Activated naive CD4-positive, alpha-beta T cell (primary cell): ENCODE data around the gene GABRR2.

Experiments
- DNase-seq, 4 experiments: peaks; one replicate each; lab custom pipeline; 2025; lab: John Stamatoyannopoulos, UW

The GABRR2 gene

DNA sequence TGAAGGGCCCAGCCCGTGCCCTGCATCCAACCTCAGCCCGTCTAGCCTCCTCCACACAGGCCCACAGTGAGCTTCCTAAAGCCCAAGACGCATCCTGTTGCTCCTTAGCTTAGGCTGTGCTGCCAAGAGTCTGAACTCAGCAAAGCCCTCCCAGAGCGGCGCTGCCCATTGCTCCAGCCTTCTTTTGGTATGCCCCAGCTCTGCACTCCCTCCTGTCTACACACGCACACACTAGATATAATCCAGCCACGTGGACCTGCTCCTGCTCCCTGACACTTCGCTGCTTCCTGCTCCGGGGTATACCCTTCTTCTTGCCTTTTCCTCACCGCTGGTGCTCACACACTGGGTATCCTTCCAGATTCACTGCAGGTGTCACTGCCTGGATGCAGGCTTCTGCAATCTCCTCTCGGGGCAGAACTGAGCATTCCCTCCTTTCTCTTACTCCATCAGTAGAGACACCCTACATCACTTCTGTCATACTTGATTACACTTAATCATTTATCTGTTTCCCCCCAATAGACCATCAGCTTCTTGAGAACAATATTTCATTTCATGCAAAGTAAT lies 23.8 kb downstream of the GABRR2 start:
- no peak for DNase-seq

DNA sequence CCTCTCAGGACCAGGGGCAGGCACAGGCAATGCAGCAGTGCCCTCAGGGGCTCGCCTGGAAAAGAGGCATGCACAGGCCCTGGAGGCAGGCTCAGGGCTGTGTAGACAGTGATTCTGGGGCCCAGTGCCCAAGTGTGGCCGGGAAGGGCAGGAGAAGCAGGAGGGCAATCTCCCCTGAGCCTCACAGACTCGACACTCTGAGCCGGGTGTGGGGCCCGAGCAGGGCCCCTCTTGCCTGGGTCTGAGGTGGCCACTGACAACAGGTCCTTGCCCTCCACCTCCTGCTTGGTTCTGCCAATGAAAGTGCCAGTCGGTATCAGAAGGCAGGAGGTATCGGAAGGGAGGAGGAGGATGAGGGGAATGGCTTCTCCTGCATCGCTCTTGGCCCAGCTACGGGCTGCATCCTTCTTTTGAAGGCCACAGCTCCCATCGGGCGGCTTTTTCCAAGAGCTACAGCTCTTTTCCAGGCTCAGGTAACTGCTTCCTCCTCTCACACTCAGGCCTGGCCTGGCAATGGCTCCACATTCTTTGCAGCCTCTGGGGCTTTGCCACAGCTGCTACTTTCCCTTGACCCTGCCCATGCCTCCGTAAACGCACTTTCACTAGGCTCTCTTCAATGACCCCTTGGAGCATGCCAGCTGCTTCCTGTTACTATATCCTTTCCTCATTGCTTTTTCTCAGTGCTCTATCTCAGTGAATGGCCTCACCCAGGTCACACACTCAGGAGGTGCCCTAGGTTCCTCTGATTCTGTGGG lies 24.5 kb downstream of the GABRR2 start:
- no peak for DNase-seq

DNA sequence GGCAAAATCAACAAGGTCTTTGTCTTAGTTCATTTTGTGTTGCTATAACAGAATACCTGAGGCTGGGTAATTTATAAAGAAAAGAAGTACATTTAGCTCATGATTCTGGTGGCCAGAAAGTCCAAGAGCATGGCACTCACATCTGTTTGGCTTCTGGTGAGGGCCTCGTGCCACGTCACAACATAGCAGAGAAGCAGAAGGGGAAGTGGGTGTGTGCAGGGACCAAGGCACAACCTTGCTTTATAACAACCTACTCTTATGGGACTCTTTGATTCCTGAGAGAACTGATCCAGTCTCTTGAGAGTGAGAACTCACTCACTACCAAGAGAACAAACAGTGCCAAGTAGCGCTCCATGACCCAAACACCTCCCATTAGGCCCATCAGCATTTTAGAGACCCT lies 25.4 kb downstream of the GABRR2 start:
- no peak for DNase-seq

DNA sequence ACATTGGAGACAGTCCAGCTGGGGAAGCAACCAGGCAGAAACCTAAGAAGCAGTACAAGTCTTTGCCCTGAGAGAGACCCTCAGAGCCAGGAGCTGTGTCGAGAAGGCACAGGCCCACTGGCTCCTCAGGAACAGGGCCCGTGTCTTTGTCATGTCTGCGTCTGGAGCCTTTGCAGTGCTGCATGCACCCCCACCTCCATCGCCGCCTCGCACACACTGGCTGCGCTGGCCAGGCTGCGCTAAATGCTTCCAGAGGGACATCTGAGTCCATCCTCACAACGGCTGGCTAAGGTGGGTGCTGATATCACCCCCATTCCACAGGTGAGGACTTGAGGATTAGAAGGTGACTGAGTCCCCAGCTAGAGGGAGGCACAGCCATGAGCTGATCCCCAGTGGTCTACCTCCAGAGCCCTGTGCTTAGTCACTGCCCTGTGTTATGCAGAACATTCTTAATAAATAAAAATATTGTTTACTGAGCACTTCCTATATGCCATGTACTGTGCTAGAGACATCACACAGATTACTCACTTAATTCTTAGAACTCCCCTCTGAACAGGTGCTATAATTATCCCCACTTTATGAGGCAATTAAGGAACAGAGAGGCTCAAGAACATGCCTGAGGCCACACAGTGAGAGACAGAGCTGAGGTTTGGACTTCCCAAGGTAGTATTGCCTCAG lies 27.6 kb downstream of the GABRR2 start:
- DNase-seq = no peak

DNA sequence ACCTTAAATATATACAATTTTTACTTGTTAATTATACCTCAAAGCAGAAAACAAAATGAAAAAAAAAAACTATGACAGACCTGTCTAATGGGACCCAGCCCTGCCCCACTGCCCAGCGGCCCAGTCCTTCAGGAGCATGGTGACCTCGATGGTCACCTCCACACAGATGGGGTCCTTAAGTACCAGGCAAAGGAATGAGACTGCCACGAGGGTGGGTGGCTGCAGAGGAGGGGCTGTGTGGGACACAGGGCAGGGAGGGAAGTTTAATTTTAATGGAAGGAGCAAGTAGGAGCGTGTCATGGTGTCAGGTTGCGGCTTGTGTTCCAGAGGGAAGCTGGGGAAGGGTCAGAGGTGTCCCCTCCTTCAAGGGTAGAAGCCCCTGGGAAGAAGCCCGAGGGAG lies 28.6 kb downstream of the GABRR2 start:
- no peak for DNase-seq

DNA sequence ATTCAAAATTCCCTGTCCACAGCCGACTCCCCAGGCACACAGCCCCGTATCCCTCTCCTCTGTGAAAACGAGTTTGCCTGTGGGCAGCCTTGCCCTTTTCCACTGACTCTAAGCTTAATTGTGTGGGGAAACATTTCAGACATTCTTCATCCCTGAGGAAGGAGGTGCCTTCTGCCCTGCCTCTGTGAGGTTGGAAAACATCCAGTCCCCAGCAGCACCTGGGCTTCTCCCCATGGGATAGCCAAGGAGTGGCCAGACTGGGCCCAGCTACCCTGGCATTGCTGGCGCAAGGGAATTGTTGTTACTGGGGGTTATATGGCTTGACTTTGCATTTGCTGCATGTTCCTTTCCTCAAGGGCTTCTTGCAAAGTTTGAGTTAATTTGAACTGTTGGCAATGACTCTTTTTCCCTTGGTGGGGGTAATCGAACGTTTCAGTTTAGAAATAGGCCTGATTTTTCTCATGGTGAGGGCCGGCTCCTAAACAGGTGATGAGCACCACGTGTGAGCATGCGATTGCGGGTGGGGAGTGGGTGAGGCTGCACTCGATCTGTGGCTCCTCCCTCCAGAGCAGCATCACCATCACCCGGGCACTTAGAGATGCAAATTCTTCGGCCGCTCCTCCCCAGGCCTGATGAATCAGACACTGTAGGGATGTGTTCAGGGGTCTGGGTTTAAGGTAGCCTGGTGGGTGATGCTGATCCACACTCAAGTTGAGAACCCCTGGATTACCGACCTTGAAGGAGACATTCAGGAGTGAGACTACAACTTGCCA lies 29.9 kb downstream of the GABRR2 start:
- DNase-seq = no peak

DNA sequence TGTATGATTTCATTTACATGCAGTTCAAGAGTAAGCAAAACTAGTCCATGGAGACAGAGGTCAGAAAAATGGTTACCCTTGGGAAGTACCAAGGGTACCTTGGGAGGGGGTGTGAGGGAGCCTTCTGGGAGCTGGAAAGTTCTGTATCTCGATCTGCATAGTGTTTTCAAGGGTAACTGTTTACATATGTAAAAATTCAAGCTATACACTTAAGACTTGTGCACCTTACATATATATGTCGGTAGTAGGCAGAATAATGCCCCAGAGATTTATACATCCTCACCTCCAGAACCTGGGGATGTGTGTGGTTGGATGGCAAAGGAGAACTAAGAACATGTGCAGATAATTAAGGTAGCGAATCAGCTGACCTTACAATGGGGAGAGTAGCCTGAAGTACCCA lies 31.0 kb downstream of the GABRR2 start:
- no peak for DNase-seq

DNA sequence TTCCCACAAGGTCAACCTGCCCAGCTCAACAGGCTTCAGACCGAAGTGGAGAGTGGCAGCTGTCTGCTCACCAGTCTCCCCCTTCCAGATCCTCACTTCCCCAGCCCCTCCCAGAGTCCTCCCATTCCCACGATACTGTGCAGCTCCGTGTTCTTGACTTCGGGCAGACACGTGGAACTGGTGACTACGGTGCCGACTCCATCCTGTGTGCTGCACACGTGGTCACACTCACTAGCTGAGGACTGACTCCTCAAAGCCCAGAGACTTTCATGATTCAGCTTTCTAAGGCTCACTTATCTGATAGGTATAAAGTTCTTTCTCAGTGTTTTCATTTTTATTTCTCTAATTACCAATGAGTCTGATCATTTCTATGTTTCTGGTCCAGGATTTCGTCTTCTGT lies 32.4 kb downstream of the GABRR2 start:
- no peak for DNase-seq

DNA sequence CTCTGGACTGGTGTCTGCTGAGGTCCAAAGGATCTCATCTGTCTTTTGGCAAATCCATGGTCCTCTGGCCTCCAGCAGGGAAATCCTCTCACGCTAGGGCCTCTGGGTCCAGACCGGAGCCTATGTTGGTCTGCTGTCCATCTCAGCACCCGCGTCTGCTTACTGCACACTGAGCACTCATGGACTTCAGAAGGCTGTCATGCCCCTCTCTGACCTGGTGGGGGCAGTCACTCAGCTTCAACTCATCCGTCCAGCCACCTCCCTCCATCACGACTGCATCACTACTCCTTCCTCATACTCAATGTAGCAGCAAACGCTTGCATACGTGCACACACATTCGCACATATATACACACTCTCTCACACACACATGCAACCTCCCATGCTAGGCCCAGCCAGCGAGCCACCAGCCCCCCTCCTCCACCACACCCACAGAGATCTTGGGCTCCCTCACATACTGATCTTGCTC lies 33.3 kb downstream of the GABRR2 start:
- no peak for DNase-seq

DNA sequence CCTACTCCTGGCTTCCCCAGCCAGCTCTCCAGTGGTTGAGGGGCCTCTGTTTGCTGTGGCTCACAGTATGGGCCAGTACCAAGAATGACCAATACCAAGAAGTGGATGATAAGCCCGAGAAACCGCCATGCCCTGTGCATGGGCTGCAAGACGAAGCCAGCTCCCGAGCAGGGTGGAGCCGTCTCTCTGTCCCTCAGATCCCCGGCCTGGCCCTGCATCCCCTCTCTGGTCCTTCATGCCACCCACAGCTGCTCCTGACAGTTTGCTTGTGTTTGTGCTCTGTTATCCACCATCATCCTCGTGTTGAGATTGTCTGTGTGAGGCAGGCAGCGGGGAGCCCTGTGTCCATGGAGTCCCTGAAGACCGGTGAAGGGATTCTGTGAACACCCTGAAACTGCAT lies 36.1 kb downstream of the GABRR2 start:
- DNase-seq = no peak

DNA sequence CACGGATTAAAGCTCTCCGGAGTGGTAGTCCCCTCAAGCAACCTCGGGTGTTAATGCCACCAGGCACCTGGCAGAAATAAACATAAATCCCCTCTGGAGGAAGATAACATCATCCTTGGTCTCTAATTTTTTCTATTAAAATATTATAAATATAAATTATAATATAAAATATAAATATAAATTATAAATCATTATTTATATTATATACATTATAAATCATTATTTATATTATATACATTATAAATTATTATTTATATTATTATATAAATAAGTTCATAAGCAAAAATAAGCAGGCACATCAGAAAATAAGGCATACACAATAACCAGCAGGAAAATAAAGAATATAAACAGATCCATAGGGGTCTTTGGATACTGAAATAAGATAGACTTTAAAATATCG lies 39.2 kb downstream of the GABRR2 start:
- DNase-seq = no peak

DNA sequence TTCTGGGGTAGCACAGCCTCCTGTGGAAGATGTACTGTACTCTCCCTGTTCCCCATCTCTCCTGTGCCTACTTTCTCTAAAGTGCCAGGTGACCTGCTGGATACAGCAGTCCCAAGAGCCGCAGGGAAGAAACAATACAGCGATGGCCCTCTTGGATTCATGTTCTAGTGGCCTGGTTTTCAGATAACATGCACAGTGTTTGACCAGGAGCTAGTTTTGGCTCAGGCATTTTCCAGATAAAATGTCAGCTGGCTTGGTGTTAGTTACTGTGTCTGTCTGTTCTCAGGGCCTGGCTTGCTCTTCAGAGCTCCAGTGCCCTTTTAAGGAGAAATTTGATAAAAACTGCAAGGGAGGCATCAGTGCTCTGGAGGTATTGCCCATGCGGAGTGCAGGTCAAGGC lies 41.3 kb downstream of the GABRR2 start:
- DNase-seq = no peak

DNA sequence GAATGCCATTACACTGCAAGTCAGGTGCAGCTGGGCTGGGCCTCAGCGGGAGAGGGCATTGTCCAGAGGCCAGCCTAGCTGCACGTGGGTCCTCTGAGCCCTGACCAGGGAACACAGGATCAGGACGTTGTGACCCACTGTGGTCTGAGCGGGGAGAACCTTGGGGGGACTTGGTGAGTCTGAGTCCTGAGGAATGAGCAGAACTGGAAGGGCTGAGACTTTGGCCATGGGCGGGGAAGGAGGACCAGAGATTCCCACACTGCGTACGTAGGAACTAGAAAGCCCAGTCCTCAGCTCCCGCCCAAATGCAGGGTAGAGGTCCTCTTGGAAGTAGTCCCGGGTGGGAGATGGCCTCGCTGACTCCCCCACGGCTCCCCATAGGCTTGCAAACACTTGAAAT lies 42.5 kb downstream of the GABRR2 start:
- DNase-seq = no peak

DNA sequence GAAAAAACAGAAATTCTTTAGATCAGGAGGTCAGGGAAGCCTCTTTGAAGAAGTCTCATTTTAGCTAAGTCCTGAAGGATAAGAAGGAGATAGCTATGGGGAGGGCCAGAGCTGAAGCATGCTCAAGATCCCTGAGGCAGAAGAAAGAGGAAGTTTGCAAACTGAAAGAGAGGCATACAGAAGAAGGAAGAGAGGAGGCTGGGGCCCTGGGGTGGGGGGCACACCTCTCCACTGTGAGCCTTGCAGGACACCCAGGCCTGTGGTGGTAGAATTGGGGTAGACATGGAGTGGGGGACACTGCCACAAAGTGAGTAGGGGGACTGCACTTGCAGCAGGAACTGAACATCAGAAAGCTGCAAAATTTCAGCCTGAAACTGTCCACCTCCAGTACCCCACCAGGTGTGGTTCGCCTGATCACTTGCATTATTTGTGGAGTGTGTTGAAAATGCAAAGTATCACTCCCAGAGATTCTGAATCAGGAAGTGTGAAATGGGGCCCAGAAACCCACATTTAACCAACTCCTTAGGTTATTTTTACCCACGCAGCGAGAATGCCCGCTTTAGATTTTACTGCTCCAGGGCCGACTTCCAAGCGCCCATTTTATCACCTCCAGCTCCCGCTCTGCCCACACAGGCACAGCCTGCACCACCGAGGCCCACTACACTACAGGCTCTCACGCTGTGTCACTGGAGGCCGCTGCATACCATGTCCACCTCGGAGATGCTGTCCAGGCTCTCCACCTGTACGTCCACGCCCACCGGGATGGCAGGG lies 44.0 kb downstream of the GABRR2 start:
- DNase-seq = no peak

DNA sequence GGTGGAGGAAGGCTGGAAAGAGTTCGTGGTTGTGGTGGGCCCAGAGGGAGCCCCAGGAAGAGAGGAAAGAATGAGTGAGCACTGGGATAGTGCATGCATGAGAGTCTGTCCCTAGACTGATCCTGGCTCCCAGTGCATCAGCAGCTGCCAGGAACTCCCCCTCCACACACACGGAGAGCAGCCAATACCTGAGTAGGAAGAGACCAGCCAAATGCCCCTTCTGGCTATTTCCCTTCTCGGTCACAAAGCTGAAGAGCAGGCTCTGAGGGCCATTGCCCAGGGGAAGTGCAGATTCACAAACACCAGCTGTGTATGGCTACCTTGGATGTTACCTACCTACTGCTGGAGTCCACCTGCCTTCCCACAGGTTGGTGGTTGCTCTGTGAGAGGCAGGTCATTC lies 45.1 kb downstream of the GABRR2 start:
- no peak for DNase-seq

DNA sequence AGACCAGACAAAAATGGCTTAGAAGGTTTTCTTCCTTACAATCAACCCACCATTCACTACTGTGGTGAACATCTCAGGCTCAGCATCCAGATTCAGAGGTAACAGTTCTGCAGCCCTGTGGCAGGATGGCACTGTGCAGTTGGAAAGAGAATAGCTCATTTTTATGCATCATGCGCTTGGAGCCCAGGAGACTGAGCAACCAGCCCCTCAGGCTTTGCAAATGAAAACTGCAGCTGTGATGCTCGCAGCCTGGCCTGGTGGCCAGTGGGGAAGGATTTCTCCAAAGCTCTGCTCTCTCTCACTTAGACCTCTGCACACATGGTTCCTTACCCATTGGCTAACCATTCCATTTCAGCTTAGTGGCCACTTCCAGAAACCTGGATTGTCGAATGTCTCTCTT lies 45.8 kb downstream of the GABRR2 start:
- no peak for DNase-seq

DNA sequence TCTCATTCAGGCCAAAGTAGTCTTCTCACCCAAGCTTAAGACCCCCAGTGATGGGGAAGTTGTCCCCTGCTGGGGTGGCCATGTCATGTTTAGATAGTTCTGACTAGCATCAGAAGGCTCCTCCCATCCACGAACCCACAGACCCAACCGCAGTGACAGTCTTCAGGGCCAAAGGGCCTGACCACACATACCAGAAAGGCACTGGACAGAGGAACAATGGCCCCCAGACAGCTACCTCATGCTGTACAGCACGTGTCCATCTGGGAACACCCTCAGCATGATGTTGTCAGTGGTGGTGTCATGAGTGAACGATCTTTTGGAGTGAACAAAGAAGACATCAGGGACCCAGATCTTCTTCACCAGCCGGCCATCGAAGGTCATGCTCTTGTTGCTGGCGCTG lies 46.3 kb downstream of the GABRR2 start:
- DNase-seq = no peak

DNA sequence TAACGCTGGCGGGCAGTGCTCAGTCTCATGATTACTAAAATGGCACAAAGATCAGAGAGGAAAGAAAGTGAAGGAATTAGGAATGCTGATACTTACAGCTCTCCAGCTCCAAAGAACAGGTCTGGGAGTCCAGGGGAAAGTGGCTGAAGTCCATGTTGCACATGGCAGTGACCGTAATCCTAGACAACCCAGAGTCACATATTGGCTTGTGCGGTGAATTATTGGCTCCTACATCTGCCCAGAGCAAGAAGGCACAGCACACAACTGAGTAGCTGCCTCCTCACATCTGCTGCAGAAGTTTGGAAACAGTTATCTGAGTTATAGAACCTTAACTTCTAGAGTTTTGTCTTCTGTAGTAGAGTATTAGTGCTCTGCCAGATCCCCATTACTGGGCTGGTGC lies 47.2 kb downstream of the GABRR2 start:
- DNase-seq = no peak

DNA sequence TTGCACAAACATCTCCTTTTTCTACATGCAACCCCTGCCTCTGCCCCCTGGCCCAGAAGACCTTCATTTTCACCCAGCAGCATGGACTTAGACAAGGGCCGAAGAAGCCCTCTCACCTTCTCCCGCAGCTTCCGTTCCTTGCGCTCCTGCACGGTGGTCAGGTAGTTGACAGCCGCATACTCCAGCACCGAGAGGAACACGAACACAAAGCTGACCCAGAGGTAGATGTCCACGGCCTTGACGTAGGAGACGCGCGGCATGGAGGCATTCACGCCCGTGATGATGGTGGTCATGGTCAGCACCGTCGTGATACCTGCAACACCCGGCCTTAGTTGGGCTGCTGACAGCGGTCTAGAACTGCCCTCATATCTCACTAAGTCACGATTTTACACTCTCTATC lies 50.8 kb downstream of the GABRR2 start:
- DNase-seq = no peak

DNA sequence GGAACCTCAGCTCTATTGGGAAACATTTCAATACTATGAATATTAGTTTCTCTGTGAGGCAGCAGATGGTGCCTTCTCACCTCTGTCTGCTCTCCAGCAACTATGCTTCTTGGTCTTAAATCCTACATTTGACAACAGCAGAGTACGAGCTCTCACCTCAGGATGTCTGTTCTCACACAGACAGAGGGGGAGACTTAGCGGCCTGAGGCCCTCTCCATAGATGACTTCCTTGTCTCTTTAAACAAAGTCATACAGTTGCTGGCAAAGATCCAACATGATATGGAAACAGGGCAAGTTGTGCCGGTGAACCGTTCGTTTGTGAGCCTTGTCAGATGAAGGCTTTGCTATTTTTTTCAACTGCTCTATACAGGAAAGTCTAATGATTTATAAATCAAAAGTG lies 54.3 kb downstream of the GABRR2 start:
- DNase-seq = no peak

DNA sequence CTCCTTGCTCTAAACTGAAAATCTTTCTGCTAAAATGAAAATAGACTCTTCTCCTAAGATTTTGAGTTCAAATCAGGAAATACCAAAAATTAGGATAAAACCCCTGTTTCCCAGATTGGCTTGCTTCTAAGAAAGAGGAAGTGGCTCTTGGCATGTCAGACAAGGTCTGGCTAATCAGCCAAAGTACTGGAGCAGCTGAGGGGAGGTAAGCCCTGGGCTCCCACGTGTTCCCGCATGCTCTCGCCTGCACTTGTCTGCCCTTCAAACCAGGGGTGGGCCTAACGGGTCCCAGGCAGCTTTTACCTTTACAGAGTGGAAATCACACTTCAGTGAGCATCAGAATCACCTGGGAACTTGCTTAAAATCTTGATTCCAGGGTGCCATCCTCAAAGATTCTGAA lies 54.8 kb downstream of the GABRR2 start:
- DNase-seq = no peak

DNA sequence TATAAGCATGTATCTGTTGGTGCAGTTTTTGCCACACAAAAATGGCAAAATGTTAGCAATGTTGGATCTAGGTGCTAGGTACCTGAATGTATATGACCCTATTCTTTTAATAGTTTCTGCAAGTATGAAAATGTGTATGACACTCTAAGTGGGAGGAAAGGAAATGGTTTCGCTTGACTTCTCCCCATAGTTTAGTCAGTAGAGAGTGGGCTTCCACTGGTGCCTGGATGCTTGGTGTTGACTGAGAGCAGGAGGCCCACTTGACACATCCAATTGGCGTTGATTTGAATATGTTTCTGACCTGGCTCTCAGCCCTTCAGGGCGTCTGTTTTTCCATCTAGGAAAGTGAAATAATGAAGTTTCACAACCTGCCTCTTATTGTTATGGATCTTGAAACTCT lies 56.2 kb downstream of the GABRR2 start:
- no peak for DNase-seq
